NCI-H2081 treated with DMSO at 0.1 percent for 48 hours (cell line): ENCODE results near the gene RBMS2.
"Not testable (repeated sequence)": the region's sequence is repeated elsewhere in the genome, so short reads cannot be mapped to it uniquely, and the experiment has no call there.

ENCODE experiments used
- DNase-seq: peaks from one replicate; lab custom pipeline; 2025; lab: John Stamatoyannopoulos, UW

Gene RBMS2, protein sequence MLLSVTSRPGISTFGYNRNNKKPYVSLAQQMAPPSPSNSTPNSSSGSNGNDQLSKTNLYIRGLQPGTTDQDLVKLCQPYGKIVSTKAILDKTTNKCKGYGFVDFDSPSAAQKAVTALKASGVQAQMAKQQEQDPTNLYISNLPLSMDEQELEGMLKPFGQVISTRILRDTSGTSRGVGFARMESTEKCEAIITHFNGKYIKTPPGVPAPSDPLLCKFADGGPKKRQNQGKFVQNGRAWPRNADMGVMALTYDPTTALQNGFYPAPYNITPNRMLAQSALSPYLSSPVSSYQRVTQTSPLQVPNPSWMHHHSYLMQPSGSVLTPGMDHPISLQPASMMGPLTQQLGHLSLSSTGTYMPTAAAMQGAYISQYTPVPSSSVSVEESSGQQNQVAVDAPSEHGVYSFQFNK

DNA sequence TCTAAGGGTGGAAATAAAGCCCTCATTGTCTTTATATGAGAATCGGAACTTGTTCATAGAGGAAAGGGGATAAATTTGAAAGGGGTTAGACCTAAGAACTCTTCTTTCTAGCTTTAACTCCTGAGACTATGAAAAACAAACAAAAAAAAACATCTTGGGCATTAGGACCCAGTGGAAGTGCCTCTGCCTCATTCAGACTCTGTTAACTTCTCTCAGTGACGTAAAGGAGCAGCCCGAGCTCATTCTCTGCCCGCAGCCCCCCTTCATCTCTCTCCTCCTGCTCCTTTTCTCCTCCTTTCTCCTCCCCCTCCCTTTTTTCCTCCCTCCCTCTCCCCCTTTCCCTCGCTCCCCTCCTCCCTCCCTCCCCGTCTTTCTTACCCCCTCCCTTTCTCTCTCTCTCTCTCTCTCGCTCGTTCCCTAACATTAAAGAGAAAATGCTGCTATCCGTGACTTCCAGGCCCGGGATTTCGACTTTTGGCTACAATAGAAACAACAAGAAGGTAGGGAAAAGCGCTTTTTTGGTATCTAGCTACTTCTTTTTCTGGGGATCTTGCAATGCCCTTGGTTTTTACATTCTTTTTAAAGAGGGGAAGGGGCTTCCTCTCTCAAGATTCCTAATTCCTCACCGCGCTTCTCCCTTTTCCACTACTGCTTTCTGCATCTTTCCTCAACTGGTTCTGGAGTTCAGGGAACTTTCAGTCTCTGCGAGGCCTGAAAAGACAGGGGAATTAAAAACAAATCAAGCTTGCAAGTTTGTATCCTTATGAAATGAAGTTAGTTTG, at the start of gene RBMS2:
Gene RBMS2 (plus strand): TSS at position 231 of the 782 bp plus-strand sequence. CDS start 204 bp downstream, at position 435.
- peak; percentile 27 for DNase-seq

DNA sequence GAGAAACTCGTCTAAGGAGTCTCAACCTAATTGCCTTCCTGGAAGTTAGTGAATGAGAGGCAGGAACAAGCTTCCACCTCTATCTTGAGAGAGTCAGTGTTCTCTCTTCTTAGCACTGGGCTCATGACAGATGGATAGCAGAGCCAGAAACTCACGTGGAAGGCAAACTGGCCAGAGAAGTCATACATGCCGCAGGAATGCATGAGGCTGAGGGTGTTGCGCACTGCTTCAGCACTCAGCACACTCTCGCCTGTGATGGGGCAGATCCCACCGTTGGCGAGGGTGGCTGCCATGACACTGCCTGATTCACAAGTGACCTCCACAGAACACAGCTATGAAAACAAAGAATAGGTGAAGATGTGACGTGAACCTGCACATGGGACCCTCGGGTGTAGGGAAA, 47.2 kb upstream of the RBMS2 start:
- DNase-seq, result no peak

DNA sequence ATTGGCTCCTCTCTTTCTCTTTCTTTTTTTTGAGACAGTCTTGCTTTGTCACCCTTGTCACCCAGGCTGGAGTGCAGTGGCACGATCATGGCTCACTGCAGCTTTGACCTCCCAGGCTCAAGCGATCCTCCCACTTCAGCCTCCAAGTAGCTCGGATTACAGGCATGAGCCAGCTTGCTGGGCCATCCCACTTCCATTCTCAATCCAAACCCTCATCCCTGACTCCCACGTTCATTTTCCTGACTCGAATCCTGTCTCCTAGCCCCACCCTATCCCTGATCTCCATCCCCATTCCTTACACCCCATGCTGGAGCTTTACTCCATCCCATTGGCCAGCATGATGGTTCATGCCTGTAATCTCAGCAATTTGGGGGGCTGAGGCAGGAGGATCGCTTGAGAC, 45.5 kb upstream of the RBMS2 start:
- DNase-seq, result no peak

DNA sequence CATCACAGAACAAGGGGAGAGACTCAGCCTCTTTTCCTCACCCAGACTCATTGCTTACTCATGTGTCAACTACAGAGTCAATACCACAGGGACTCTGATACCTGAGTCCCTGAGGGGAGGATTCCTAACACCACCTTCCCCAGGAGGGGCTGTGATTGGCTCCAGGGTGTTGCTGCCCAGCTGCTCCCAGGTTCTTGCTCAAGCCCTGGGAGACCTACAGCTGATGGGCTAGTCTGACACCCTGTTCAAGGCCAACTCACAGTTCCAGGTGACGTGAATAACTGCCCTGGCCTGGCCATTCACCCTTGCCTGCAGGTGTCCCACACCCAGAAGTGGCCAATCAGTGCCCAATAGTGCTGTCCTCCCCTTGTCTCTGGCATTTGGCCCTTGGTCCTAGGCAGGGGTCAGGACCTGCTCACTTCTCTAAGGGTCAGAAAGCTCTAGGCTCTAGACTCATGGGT, 44.6 kb upstream of the RBMS2 start:
- no peak for DNase-seq

DNA sequence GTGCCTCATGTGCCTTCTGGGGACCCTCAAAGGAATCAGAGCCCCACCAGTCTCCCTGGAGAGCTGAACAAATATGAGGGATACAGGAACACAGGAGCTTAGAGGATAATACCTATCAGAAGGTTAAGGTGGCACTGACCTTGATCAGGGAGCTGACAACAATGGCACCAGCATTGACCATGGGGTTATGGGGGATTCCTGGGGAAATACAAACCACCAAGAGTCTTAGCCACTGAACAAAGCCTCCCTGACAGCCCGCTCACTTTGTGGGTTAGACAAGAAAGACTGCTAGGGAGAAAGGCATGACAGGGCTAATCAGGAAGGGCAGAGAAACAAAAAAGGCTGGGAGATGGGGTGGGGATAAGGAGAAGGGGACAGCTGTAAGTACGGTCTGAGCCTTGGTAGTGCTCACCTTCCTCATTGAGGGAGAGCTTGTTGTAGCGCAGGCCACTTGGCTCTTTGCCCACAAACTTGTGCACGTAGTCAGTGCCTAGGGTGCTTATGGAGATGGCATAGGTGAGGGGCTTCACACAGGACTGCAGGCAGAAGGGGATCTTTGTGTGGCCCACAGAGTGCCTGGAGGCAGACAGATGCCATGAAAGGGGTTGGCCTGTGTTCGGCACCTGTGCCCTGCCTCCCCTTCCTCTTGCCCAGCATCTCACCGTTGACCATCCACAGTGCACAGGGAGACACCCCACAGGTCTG, 43.9 kb upstream of the RBMS2 start:
- no peak for DNase-seq

DNA sequence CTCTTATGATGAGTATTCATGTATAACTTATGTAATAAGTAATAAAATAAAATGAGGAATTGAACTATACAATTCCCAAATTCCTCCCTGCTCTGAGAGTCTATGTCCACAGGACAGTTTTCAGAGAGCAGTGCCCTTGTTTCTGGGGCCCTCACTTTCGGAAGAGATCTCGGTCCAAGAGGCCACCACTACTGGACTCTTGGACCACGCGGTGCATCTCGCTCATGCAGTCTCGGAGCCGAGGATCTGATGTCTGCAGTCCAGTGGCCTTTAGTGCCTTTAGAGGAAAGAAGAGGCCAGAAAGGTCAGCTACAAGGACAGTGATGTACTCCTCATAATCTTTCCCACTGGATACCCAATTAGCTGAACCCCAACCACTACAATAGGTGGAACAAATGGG, 42.0 kb upstream of the RBMS2 start:
- DNase-seq, result no peak

DNA sequence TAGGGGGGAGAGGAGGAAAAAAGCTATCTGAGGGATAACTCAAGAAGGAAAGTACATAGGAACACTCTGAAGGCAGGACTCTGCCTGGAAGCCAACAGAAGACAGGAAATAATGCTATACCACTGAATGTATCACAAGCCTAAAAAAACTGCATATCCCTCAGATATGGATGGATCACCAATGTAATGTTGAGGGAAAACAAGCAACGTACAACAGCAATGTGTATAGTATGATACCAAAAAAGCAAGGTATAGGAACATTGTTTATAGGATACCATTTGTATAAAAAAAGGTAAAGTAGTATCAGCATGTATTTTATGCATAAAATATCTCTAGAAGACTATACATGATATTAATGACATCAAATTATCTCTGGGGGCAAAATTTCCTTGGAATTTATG, 37.1 kb upstream of the RBMS2 start:
- DNase-seq, result no peak

DNA sequence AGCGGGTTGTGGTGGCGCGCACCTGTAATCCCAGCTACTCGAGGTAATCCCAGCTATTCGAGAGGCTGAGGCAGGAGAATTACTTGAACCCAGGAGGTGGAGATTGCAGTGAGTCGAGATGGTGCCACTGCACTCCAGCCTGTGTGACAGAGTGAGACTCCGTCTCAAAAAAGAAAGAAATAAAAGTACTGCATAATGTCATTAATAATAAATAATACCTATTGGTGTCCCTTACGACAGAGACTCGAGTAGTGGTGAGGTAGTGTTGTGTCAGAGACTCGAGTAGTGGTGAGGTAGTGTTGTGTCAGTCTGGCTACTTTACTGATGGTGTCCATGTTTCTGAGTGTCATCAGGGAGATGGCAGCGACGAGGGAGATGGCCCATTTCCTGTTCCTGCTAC, 34.9 kb upstream of the RBMS2 start:
- no peak for DNase-seq

DNA sequence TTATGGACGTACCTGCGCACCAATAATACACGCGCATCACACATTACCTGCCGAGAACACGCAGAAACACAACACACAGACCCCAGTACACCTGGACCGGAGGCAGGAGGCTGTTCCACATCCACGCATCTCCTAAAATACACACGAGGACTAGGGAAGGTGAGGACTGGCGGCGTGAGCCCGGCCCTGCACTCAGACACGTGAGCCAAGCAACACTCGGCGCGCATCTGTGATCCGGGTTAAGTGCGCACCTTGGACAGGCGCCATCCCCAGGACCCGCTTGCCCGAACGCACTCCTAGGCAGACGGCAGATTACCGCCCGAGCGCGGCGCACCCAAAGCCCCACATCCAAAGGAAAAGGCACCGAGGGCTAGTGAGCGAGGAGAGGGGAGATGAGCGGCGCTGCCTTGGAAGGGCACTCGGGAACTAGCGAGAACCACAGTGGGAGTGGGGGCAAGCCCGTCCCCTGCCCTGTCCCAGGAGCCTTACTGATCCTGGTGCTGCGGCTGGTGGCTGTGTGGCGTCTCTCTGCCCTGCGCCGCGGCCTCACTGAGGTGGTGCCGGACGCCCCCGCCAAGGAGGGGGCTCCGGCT, 34.1 kb upstream of the RBMS2 start:
- DNase-seq, result no peak

DNA sequence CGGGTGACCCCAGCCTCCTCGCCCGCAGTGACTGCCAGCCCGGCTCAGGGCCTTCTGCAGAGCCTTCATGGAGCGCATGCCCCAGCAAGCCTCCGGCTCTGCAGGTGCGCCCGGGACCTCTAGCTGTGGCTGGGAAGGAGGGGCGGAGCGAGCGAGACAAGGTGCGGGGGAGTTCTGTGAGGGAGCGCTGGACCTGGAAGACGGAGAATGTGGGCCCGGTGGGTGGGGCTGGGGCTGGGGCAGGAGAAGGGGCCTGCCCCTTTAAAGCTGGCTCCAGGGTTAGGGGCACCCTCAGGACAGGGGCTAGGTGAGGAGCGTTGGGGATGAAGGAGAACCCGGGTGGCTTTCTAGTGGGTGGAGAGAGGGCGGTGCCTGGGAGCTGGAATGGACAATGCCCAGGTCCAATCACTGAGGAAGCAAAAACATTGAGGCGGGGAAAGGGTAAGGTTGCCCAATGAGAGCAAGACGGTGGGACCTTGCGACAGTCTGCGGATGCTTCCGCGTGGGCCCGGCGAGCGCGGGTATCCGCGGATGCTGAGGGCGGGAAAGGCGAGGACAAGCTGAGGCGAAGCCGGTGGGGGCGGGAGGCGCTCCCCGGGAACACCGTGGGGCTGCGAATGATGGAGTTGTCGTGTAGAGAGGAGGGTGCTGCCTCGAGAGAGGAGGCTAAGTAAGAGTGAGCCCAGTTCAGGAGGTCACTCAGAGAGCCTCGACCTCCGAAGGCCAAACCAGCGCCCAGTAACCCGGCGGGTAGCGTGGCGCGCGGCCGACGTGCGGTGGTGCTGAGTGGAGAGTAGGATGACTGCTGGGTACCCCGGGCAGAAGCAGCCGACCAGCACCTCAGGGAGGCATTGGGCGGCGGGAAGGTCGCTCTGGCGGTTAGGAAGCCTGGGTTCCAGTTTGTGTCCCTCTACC, 33.3 kb upstream of the RBMS2 start, which contains the start of gene GLS2:
Gene GLS2 (minus strand): TSS at position 121 of the 915 bp plus-strand sequence. CDS start 43 bp downstream, at position 78.
- DNase-seq, result peak; percentile 58

DNA sequence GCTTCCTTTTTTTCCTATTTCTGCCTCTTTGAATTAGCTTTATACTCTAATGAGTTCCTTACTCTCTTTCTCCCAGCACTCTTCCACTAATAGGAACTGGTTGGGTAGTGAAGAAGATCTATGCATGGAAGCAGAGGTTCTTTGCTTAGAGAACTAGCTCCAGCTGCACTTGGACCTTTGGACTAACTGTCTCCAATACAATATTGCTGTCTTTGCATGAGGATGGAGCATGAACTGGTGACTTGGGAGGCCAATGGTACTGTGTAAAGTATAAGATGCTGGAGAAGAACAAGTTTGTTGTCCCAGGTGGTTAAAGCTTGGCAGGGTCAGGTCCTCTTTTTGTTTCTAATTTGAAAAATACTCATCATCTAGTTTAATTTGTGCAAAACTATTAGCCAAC, 31.3 kb upstream of the RBMS2 start:
- DNase-seq, result no peak

DNA sequence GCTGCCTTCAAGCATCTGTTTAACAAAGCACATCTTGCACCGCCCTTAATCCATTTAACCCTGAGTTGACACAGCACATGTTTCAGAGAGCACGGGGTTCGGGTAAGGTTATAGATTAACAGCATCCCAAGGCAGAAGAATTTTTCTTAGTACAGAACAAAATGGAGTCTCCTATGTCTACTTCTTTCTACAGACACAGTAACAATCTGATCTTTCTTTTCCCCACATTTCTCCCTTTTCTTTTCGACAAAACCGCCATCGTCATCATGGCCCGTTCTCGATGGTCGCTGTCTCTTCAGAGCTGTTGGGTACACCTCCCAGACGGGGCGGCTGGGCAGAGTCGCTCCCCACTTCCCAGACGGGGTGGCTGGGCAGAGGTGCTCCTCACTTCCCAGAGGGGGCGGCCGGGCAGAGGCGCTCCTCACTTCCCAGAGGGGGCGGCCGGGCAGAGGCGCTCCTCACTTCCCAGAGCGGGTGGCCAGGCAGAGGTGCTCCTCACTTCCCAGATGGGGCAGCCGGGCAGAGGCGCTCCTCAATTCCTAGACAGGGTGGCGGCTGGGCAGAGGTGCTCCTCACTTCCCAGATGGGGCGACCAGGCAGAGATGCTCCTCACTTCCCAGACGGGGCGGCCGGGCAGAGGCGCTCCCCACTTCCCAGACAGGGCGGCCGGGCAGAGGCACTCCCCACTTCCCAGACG, 28.1 kb upstream of the RBMS2 start:
- DNase-seq, result not testable (repeated sequence)

DNA sequence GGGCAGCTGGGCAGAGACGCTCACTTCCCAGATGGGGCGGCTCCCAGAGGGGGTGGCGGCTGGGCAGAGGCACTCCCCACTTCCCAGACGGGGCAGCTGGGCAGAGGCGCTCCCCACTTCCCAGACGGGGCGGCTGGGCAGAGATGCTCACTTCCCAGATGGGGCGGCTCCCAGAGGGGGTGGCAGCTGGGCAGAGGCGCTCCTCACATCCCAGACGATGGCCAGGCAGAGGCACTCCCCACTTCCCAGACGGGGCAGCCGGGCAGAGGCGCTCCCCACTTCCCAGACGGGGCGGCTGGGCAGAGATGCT, 27.6 kb upstream of the RBMS2 start:
- not testable (repeated sequence) for DNase-seq

DNA sequence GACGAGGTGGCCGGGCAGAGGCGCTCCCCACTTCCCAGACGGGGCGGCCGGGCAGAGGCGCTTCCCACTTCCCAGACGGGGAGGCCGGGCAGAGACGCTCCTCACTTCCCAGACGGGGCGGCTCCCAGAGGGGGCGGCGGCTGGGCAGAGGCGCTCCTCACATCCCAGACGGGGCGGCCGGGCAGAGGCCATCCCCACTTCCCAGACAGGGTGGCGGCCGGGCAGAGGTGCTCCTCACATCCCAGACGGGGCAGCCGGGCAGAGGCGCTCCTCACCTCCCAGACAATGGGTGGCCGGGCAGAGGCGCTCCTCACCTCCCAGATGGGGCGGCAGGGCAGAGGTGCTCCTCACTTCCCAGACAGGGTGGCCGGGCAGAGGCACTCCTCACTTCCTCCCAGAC, 27.1 kb upstream of the RBMS2 start:
- DNase-seq, result not testable (repeated sequence)

DNA sequence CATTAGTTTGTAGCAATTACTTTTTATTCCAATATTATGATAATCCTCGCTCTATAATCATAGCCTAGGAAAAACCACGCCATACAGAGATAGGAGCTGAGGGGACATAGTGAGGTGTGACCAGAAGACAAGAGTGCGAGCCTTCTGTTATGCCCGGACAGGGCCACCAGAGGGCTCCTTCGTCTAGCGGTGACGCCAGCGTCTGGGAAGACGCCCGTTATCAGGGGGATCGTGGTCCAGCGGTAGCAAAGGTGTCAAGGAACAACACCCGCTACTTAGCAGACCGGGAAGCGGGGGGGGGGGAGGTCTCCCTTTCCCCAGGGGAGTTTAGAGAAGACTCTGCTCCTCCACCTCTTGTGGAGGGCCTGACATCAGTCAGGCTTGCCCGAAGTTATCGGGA, 24.9 kb upstream of the RBMS2 start:
- not testable (repeated sequence) for DNase-seq

DNA sequence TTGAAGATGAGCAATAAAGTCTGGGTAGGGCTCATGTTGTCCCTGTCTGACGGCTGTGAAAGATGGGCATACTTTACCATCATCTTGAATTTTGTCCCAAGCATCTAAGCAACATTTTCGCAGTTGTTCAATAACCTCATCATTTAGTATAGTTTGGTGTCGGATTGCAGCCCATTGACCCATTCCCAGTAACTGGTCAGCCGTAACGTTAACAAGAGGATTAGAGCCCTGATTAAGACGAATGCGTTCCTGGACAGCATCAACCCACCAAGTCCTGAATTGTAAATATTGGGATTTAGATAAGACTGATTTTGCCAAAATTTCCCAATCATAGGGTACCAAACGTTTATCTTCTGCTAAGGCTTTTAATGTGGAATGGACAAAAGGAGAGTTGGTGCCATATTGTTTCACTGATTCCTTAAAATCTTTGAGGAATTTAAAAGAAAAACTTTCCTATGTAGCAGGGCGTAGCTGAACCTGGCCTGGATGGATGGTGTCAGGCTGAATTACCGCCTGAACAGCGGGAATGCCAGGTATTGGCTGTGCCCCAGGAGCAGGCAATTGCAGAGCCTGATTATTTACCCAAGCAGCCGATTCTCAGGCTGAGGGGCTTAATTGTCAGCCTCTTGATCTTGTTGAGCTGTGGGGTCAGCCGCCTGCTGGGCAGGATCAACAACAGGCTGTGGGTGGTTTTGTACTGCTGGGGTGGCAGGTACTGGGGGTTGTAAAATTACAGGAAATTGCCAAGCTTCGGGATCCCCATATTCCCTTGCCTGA, 23.3 kb upstream of the RBMS2 start:
- DNase-seq, result not testable (repeated sequence)

DNA sequence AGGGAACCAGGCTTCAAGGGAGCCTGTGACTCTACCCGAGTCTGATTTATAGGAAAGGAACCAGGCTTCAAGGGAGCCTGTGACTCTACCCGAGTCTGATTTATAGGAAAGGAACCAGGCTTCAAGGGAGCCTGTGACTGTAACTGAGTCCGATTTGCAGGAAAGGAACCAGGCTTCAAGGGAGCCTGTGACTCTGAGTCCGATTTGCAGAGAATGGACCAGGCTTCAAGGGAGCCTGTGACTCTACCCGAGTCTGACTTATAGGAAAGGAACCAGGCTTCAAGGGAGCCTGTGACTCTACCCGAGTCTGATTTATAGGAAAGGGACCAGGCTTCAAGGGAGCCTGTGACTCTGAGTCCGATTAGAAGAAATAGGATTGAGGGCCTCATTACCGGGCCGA, 22.2 kb upstream of the RBMS2 start:
- DNase-seq, result not testable (repeated sequence)

DNA sequence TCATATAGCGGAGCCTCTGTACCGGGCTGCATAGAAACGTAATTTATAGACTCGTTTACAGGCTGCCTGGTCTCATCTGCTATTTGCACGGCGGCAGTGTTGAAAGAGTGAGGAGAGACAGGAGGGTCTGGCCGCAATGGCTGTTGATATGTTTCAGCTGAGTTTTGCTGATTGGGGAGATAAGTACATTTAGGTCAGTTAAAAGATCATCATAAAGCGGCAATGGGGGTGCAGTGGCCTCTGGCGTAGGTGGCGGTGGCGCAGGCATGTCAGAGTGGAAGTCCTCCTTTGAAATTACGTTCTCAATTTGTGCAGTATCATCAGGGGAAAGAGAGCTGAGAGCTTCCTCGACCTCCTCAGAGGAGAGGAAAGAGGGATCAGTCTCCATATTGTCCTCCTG, 21.7 kb upstream of the RBMS2 start:
- not testable (repeated sequence) for DNase-seq

DNA sequence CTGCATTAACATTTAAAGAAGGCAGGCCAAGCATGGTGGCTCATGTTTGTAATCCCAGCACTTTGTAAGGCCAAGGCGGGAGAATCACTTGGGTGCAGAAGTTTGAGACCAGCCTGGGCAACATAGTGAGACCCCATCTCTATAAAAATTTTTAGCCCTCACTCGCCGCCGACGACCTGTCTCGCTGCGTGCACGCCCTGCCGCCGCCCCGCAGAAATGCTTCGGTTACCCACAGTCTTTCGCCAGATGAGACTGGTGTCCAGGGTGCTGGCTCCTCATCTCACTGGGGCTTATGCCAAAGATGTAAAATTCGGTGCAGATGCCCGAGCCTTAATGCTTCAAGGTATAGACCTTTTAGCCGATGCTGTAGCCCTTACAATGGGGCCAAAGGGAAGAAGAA, 10.8 kb upstream of the RBMS2 start:
- DNase-seq, result no peak

DNA sequence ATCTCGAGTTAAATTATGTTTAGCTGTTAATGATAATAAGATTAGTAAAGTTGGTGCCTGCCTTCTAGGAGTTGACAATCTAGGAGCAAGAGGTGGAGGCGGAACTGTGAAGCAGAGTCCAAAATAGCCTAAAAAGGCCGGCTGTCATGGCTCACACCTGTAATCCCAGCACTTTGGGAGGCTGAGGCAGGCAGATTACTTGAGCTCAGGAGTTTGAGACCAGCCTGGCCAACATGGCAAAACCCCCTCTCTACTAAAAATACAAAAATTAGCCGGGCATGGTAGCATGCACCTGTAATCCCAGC, 7.7 kb upstream of the RBMS2 start:
- not testable (repeated sequence) for DNase-seq
